HUES48 (cell line): ENCODE measurements around the gene ILRUN.
"Not testable (repeated sequence)": the region's sequence is repeated elsewhere in the genome, so short reads cannot be mapped to it uniquely, and the experiment has no call there.

Experiments used
- H3K27ac ChIP-seq: one replicate; pipeline ENCODE4 v1.7.0; 2013; ENCODE audit warnings: low read depth, low read length, inconsistent platforms
- H3K27me3 ChIP-seq: 2 replicates; pipeline ENCODE4 v1.6.1; 2013; ENCODE audit warnings: mild to moderate bottlenecking, low read length; ENCODE audit not compliant: control insufficient read depth, insufficient read depth
- H3K36me3 ChIP-seq: 2 replicates; pipeline ENCODE4 v1.6.1; 2013; ENCODE audit warnings: low read length; ENCODE audit not compliant: control insufficient read depth, insufficient read depth
- H3K4me1 ChIP-seq: 2 replicates; pipeline ENCODE4 v1.6.1; 2013; ENCODE audit warnings: mild to moderate bottlenecking, low read length; ENCODE audit not compliant: control insufficient read depth, insufficient read depth
- H3K4me3 ChIP-seq: 2 replicates; pipeline ENCODE4 v1.5.1; 2013; ENCODE audit warnings: mild to moderate bottlenecking, low read depth, low read length
- H3K9ac ChIP-seq: 2 replicates; pipeline ENCODE4 v1.6.1; 2013; ENCODE audit warnings: mild to moderate bottlenecking, low read depth, low read length, moderate library complexity
- H3K9me3 ChIP-seq: 2 replicates; pipeline ENCODE4 v1.6.1; 2013; ENCODE audit warnings: low read length; ENCODE audit not compliant: control insufficient read depth, insufficient read depth

The ILRUN gene

GRCh38 chr6:34664256-34664971, 32.2 kb downstream of the ILRUN start:
- no peaks in the 10 kb centered on the region for H3K27me3 ChIP-seq
- H3K4me3 ChIP-seq, result no peak overlapping the region
- H3K36me3 ChIP-seq, result no peaks in the 10 kb centered on the region
- H3K4me1 ChIP-seq, result peaks cover 18% of the 10 kb centered on the region; the same call in 1 of the 2 replicates
- H3K9me3 ChIP-seq, result no peaks in the 10 kb centered on the region
- no peak overlapping the region for H3K9ac ChIP-seq
- no peak overlapping the region for H3K27ac ChIP-seq

GRCh38 chr6:34663831-34664255, 32.7 kb downstream of the ILRUN start:
- H3K9me3 ChIP-seq, result no peaks in the 10 kb centered on the region
- peaks cover 23% of the 10 kb centered on the region for H3K4me1 ChIP-seq
- no peak overlapping the region for H3K27ac ChIP-seq
- no peaks in the 10 kb centered on the region for H3K36me3 ChIP-seq
- H3K4me3 ChIP-seq, result no peak overlapping the region
- no peaks in the 10 kb centered on the region for H3K27me3 ChIP-seq
- no peak overlapping the region for H3K9ac ChIP-seq

- Histone ChIP-seq H3K36me3 (no peaks in the 10 kb centered on the region), H3K27ac (no peak overlapping the region), H3K9me3 (no peaks in the 10 kb centered on the region), H3K4me1 (peaks cover 24% of the 10 kb centered on the region), H3K9ac (no peak overlapping the region), H3K27me3 (no peaks in the 10 kb centered on the region), H3K4me3 (no peak overlapping the region)
These were observed 33.2 kb downstream of the ILRUN start for GRCh38 chr6:34663371-34663770.

- Histone ChIP-seq H3K36me3 (no peaks in the 10 kb centered on the region), H3K4me3 (no peak overlapping the region), H3K27ac (no peak overlapping the region), H3K9ac (no peak overlapping the region), H3K9me3 (no peaks in the 10 kb centered on the region), H3K27me3 (no peaks in the 10 kb centered on the region), H3K4me1 (peaks cover 30% of the 10 kb centered on the region)
These were observed 35.2 kb downstream of the ILRUN start for GRCh38 chr6:34661357-34661756.

GRCh38 chr6:34658605-34659265, 37.8 kb downstream of the ILRUN start:
- no peak overlapping the region for H3K4me3 ChIP-seq

GRCh38 chr6:34657979-34658480, 38.5 kb downstream of the ILRUN start:
- H3K4me1 ChIP-seq, result peaks cover 21% of the 10 kb centered on the region

More at GRCh38 chr6:34658605-34659265, 37.8 kb downstream of the ILRUN start:
- Histone ChIP-seq H3K4me1 (peaks cover 21% of the 10 kb centered on the region), H3K9ac (no peak overlapping the region), H3K9me3 (no peaks in the 10 kb centered on the region), H3K27ac (no peak overlapping the region), H3K36me3 (peaks cover 8% of the 10 kb centered on the region), H3K27me3 (no peaks in the 10 kb centered on the region)

GRCh38 chr6:34657307-34657978, 39.1 kb downstream of the ILRUN start:
- Histone ChIP-seq H3K9ac (peak overlapping the region; percentile 52; the same call in 1 of the 2 replicates), H3K9me3 (no peaks in the 10 kb centered on the region), H3K4me1 (peaks cover 21% of the 10 kb centered on the region), H3K27ac (peak overlapping the region; percentile 73), H3K4me3 (no peak overlapping the region), H3K27me3 (no peaks in the 10 kb centered on the region), H3K36me3 (peaks cover 17% of the 10 kb centered on the region)

More at GRCh38 chr6:34657979-34658480, 38.5 kb downstream of the ILRUN start:
- Histone ChIP-seq H3K27ac (peak overlapping the region; percentile 73), H3K36me3 (peaks cover 14% of the 10 kb centered on the region), H3K9ac (peak overlapping the region; percentile 52; the same call in 1 of the 2 replicates)
- H3K4me3 ChIP-seq, H3K9me3 ChIP-seq, H3K27me3 ChIP-seq: not testable (repeated sequence)

GRCh38 chr6:34657037-34657306, 39.6 kb downstream of the ILRUN start:
- Histone ChIP-seq H3K27ac (peak overlapping the region; percentile 73), H3K9ac (0 out of 2 replicates have a peak overlapping the region, but pooled peaks have one; percentile 52), H3K27me3 (no peaks in the 10 kb centered on the region), H3K4me3 (no peak overlapping the region), H3K9me3 (no peaks in the 10 kb centered on the region), H3K36me3 (peaks cover 20% of the 10 kb centered on the region), H3K4me1 (peaks cover 21% of the 10 kb centered on the region)

GRCh38 chr6:34656378-34657036, 40.1 kb downstream of the ILRUN start:
- H3K4me1 ChIP-seq, result peaks cover 21% of the 10 kb centered on the region
- no peaks in the 10 kb centered on the region for H3K27me3 ChIP-seq
- no peak overlapping the region for H3K9ac ChIP-seq
- H3K9me3 ChIP-seq, result no peaks in the 10 kb centered on the region
- no peak overlapping the region for H3K4me3 ChIP-seq
- H3K27ac ChIP-seq, result peak overlapping the region; percentile 73
- peaks cover 21% of the 10 kb centered on the region for H3K36me3 ChIP-seq

- not testable (repeated sequence) for H3K4me3 ChIP-seq, H3K27me3 ChIP-seq, H3K9me3 ChIP-seq, H3K27ac ChIP-seq, H3K9ac ChIP-seq
- peaks cover 21% of the 10 kb centered on the region for H3K36me3 ChIP-seq
- H3K4me1 ChIP-seq, result peaks cover 21% of the 10 kb centered on the region
These were observed 40.6 kb downstream of the ILRUN start for GRCh38 chr6:34655876-34656377.
